Naive B cell (primary cell): ENCODE measurements around the gene FAT1. TPM values are rescaled to one million over a fixed set of nuclear protein-coding genes. Genes with fewer than 3 reads are reported as not detected.

Experiments
- ATAC-seq, 2 donors: fragments of 150-1000 bp; cut with Tn5 transposase; 2 replicates each; pipeline ENCODE4 v1.10.0; 2021; ENCODE audit warnings: low read depth in 2 of 2, mild to moderate bottlenecking in 2 of 2, moderate library complexity in 2 of 2
- DNase-seq: peaks from one replicate; pipeline ENCODE4 v3.0.0; 2022
- H3K27ac Mint-ChIP-seq, 6 donors: one replicate each; pipeline ENCODE4 v1.8.0; 2020 to 2022; ENCODE audit warnings: mild to moderate bottlenecking in 6 of 6, mixed read lengths in 6 of 6, moderate library complexity in 5 of 6, inconsistent platforms in 2 of 6
- H3K27me3 Mint-ChIP-seq, 3 donors: one replicate each; pipeline ENCODE4 v1.8.0; 2021 to 2022; ENCODE audit warnings: mixed read lengths in 3 of 3, mild to moderate bottlenecking in 1 of 3
- H3K36me3 Mint-ChIP-seq, 2 donors: one replicate each; pipeline ENCODE4 v1.8.0; 2020 to 2022; ENCODE audit warnings: mixed read lengths in 2 of 2, inconsistent platforms in 1 of 2, mild to moderate bottlenecking in 1 of 2
- H3K4me1 Mint-ChIP-seq, 3 donors: one replicate each; pipeline ENCODE4 v1.8.0; 2020 to 2022; ENCODE audit warnings: mixed read lengths in 3 of 3, inconsistent platforms in 1 of 3, mild to moderate bottlenecking in 1 of 3, moderate library complexity in 1 of 3
- H3K4me3 Mint-ChIP-seq, 8 donors: one replicate each; pipeline ENCODE4 v1.8.0; 2020 to 2022; ENCODE audit warnings: mild to moderate bottlenecking in 8 of 8, mixed read lengths in 8 of 8, moderate library complexity in 8 of 8, inconsistent platforms in 2 of 8
- H3K9me3 Mint-ChIP-seq, 7 donors: one replicate each; pipeline ENCODE4 v1.8.0; 2020 to 2022; ENCODE audit warnings: mixed read lengths in 7 of 7, mild to moderate bottlenecking in 5 of 7, inconsistent platforms in 2 of 7, moderate library complexity in 1 of 7
- polyA plus RNA-seq, 6 donors: library from polyadenylated mRNA; unstranded; fragments of 300-500 nt; fragmentation: Illumina TruSeq; gene quantifications; one replicate each; pipeline ENCODE4 v1.2.3, GENCODE V29; 2021; ENCODE audit warnings: low read depth in 6 of 6

FAT1 gene
- polyA plus RNA-seq, 6 donors from 2014 or later, result not detected

DNA sequence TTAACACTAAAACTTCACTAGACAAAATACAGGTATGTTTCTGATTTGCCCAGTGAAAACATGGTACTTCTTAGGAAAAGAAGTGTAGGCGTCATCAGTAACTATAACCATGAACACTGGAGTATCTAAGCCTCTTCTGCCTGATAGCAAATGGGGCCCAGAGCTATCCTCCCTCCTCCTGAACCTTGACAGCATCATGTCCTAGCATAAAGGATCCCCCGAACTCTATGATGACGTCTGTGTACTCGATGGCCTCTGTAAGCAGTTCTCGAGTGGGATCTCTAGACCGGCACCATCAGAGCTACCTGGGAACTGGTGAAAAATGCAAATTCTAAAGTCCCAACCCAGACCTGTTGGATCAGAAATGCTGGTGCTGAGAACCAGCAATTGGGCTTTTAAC lies 132.0 kb downstream of the FAT1 start:
- no peak for DNase-seq
- Mint-ChIP-seq H3K36me3 (no peaks in the 10 kb centered on the region), H3K27ac (no peak overlapping the region), H3K27me3 (no peaks in the 10 kb centered on the region), H3K4me3 (no peak overlapping the region), H3K9me3 (peaks cover 0 to 4% (median 0%) of the 10 kb centered on the region in 7 donors), H3K4me1 (no peaks in the 10 kb centered on the region)
- no peak for ATAC-seq

DNA sequence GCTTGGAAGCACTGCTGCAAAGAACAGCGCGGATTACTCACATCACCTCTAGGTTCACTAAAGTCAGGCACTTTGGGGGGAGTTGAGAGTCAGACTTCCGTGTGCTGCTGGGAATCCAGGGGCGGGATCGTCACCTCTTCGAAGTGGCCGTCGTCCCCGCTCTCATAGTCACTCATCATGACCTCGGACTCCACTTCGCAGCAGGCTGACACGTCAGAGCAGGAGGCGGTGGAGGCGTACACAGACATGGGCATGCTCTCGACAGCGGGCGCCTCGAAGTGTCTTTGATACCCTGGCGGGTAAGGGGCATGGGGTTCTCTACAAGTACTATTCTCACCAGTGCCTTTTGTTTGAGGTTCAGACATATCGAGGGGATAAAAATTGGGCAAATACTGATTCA lies 135.2 kb downstream of the FAT1 start:
- no peak overlapping the region for H3K27ac Mint-ChIP-seq
- no peak for DNase-seq
- H3K36me3 Mint-ChIP-seq, result no peaks in the 10 kb centered on the region
- no peaks in the 10 kb centered on the region for H3K4me1 Mint-ChIP-seq
- peaks cover 0 to 6% (median 0%) of the 10 kb centered on the region in 3 donors for H3K27me3 Mint-ChIP-seq
- no peak overlapping the region for H3K4me3 Mint-ChIP-seq
- peaks cover 0 to 2% (median 0%) of the 10 kb centered on the region in 7 donors for H3K9me3 Mint-ChIP-seq
- no peak for ATAC-seq

DNA sequence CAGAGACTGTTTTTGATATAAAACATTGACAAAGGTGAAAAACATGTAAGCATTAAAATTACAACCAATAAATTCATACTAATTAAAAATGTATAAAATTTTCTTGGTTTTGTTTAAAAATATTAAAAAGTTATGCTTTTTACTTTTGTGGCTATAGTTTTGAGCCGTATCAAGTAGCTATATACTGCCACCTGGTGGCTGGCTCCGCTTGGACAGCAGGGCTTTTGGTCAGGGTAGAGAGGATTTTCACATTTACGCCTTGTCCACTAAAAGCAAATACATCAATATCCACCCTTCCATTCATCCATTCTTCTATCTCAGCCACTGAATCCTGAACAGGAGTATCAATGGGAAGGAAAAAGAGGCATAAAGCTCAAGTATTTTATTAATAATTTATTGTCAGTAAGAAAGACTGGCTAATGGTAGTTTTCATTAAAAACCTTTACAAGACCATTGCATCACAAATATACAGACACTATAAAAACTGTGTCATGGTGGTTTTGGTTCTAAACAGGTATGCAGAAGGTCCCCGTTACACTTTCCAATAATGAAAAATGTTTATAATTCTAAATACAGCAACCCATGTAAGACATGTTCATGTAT lies 136.1 kb downstream of the FAT1 start:
- peaks cover 0 to 7% (median 2%) of the 10 kb centered on the region in 7 donors for H3K9me3 Mint-ChIP-seq
- no peaks in the 10 kb centered on the region for H3K36me3 Mint-ChIP-seq
- no peaks in the 10 kb centered on the region for H3K4me1 Mint-ChIP-seq
- ATAC-seq, result no peak
- DNase-seq, result peak; percentile 17
- peaks cover 0 to 6% (median 0%) of the 10 kb centered on the region in 3 donors for H3K27me3 Mint-ChIP-seq
- H3K27ac Mint-ChIP-seq, result no peak overlapping the region
- no peak overlapping the region for H3K4me3 Mint-ChIP-seq

DNA sequence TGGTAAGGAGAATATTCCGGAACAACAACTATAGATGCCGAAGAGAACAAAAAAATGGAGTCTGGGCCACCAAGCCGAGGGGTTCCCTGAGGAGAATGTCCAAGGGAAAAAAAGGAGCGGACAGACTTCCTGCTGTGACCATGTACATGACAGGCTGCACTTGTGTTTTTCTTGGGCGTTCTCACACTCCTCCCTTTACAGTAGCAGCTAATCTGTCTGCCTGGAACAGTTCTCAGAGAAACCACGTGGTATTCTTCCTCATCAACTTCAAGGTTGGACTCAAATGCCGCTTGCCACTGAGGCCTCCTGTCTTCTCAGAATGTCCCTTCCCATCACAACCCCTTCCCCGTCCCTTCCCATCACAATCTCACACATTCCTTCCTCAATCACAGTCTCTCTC lies 137.5 kb downstream of the FAT1 start:
- Mint-ChIP-seq H3K27me3 (peaks cover 0 to 6% (median 0%) of the 10 kb centered on the region in 3 donors), H3K4me1 (no peaks in the 10 kb centered on the region), H3K27ac (no peak overlapping the region), H3K4me3 (no peak overlapping the region), H3K36me3 (no peaks in the 10 kb centered on the region), H3K9me3 (peaks cover 2 to 16% (median 8%) of the 10 kb centered on the region in 7 donors)
- ATAC-seq (no peak), DNase-seq (no peak)

DNA sequence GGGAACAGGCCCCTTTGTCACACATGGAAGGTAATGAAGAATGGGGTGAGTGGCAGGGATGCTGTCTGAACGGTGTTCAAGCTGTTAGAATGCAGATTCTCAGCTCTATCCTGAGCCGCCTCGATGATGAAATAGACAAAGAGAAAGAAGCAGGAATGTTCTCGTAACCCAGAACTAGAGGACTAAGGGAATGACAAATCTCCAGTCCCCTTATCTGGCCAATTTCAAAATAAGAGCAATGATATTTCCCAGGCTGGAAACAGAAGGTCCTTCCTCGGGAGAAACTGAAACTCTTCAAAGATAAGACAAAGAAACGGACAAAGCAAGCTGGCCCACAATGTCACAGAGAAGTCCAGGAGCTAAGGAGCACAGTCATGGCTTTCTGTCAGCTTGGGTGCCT lies 138.7 kb downstream of the FAT1 start:
- H3K27ac Mint-ChIP-seq, result no peak overlapping the region
- peaks cover 2 to 16% (median 8%) of the 10 kb centered on the region in 7 donors for H3K9me3 Mint-ChIP-seq
- H3K4me3 Mint-ChIP-seq, result no peak overlapping the region
- peaks cover 0 to 6% (median 0%) of the 10 kb centered on the region in 3 donors for H3K27me3 Mint-ChIP-seq
- DNase-seq (no peak), ATAC-seq (no peak)
- H3K4me1 Mint-ChIP-seq, result no peaks in the 10 kb centered on the region
- no peaks in the 10 kb centered on the region for H3K36me3 Mint-ChIP-seq

DNA sequence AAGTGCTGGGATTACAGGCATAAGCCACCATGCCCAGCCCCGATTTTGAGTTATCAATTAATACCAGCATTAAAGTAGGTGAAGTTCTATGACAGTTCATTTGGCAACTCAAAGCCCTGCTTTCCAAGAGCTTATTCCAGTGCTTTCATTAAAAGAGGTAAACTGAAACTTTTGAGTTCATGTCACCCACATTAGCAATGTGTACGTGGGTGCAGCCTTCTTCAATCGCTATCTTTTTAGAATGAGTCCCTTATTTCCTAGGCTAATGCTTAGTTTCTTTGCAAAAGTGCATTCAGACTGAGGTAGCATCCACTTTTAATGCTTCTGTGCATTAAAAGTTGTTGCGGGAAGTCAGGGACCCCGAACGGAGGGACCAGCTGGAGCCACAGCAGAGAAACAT lies 142.2 kb downstream of the FAT1 start:
- Mint-ChIP-seq H3K27ac (no peak overlapping the region), H3K36me3 (no peaks in the 10 kb centered on the region), H3K9me3 (peaks cover 2 to 16% (median 8%) of the 10 kb centered on the region in 7 donors), H3K4me1 (no peaks in the 10 kb centered on the region), H3K4me3 (no peak overlapping the region), H3K27me3 (peaks cover 0 to 6% (median 0%) of the 10 kb centered on the region in 3 donors)
- no peak for DNase-seq
- ATAC-seq, result no peak

DNA sequence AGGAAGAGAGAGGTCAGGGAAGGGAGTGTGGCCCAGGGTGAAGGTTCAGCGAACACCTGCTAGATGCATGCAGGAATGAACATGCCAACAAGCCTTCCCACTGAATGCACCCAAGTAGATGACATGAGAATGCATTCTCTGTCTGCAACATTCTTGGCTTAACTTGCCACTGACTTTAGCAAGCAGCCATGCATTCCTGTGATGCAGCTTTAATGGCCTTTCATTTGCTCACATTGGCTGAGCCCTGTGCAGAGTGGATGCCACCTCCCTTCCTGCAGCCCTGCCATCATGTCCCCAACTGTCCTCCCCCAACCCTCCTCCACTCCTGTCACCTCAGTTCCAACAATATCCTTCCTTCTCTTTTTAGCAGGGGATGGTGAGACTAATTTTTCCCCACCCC lies 143.0 kb downstream of the FAT1 start:
- DNase-seq (no peak), ATAC-seq (no peak)
- Mint-ChIP-seq H3K36me3 (no peaks in the 10 kb centered on the region), H3K4me1 (no peaks in the 10 kb centered on the region), H3K9me3 (peaks cover 4 to 16% (median 9%) of the 10 kb centered on the region in 7 donors), H3K27ac (no peak overlapping the region), H3K27me3 (peaks cover 0 to 6% (median 0%) of the 10 kb centered on the region in 3 donors), H3K4me3 (no peak overlapping the region)

DNA sequence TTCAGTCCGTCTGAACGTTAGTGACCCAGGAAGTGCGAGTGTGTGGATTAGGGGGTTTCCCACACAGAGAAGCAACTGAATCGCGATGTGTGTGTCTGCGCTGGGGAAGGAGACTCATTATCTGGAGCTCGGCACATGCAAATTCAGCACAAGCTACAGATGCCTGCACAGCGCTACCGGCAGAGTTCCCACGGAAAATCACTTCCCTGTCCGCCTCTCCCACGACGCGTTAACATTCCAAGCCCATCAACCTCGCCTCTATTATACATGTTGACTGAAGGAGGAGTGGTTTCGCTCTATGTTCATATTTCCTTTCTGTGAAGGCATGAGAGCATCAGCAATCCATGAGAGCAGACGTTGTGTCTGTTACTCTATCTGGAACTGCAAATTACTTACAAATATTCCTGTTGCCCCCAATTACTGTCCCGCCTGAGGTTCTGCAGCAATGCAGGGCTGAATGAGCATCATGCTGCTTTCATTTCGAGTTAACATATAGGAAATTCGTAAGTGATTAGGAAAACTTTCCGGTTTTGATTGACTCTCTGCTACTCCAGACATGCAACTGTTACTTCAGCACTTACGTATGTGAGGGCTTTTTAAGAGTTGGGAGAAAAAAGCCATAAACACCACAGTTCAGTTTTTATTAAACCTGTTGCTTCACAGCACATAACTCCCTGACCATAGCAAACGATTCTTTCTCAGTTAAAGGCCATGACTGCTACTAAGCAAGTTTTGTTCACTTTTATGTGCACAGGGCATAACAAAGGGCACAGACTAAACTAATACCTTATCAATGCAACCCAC lies 153.3 kb downstream of the FAT1 start:
- peaks cover 0 to 13% (median 11%) of the 10 kb centered on the region in 3 donors for H3K27me3 Mint-ChIP-seq
- H3K36me3 Mint-ChIP-seq, result no peaks in the 10 kb centered on the region
- no peak for ATAC-seq
- H3K27ac Mint-ChIP-seq, result no peak overlapping the region
- peaks cover 0 to 4% (median 0%) of the 10 kb centered on the region in 7 donors for H3K9me3 Mint-ChIP-seq
- no peak for DNase-seq
- no peaks in the 10 kb centered on the region for H3K4me1 Mint-ChIP-seq
- H3K4me3 Mint-ChIP-seq, result no peak overlapping the region

DNA sequence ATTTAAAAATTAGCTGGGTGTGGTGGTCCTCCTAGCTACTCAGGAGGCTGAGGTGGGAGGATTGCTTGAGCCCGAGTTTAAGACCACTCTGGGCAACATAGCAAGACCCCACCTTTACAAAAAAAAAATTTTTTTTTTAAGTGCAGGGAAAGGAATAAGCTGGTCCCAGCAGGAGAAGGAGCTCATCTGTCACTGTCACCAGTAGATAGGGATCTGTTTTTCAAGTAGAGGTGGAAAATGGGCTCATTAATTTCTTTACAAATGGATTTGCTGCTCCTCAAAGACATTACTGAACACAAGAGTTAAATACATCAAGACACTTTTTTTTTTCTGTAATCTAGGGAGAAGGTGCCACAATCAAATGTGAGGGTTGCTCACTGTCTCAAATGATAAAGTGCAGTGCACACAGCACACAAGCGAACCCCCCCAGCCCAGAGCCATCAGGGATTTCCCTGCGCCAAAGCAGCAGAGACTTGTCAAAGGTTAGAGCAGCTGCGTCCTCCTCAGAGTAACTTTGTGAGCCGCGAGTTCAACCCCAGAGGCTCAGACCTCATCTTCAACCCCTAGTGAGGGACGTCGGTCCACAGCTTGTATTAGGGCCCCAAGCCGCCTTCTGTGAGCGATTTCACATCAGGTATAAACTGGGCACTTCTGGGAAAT lies 154.0 kb downstream of the FAT1 start:
- DNase-seq (no peak), ATAC-seq (no peak)
- Mint-ChIP-seq H3K4me3 (no peak overlapping the region), H3K4me1 (no peaks in the 10 kb centered on the region), H3K27ac (no peak overlapping the region), H3K36me3 (no peaks in the 10 kb centered on the region), H3K27me3 (peaks cover 0 to 13% (median 11%) of the 10 kb centered on the region in 3 donors), H3K9me3 (peaks cover 0 to 4% (median 0%) of the 10 kb centered on the region in 7 donors)

DNA sequence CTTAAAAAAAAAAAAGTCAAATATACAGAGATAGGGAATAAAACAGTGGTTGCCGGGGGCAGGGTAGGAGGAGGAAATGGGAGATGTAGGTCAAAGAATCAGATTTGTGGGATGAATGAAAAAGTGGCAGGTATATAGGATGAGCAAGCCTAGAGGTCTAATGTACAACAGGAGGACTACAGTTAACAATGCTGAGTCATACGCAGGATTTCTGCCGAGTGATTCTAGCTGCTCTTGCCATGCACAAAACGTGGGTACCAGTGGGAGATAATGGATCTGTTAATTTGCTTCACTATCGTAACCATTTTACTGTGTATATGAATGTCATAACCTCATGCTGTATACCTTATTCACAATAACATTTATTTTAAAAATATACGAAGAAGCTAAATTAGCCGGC lies 157.6 kb downstream of the FAT1 start:
- Mint-ChIP-seq H3K27me3 (peaks cover 0 to 12% (median 11%) of the 10 kb centered on the region in 3 donors), H3K36me3 (no peaks in the 10 kb centered on the region), H3K4me3 (no peak overlapping the region), H3K27ac (no peak overlapping the region), H3K4me1 (no peaks in the 10 kb centered on the region), H3K9me3 (peaks cover 0 to 4% (median 1%) of the 10 kb centered on the region in 7 donors)
- no peak for ATAC-seq
- no peak for DNase-seq

DNA sequence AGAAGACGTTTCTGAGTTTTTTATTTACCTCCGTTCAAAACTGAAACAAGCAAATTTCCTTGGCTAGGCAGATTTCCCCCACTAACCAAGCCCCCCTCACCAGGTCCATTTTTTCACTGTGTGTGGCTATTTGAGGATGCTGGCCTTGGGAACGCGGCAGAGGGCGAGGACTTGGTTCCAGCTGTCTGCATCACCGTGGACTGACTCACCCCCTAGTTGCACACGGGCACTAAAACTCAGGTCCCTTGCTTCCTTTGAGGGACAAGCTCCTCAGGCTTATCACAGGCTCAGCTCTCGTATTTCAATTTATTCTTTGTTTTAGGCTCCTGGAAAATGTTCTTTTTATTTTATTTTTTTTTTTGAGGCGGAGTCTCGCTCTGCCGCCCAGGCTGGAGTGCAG lies 159.9 kb downstream of the FAT1 start:
- peaks cover 0 to 5% (median 4%) of the 10 kb centered on the region in 3 donors for H3K27me3 Mint-ChIP-seq
- no peak overlapping the region for H3K27ac Mint-ChIP-seq
- no peak overlapping the region for H3K4me3 Mint-ChIP-seq
- DNase-seq, result no peak
- no peaks in the 10 kb centered on the region for H3K4me1 Mint-ChIP-seq
- ATAC-seq, result no peak
- H3K36me3 Mint-ChIP-seq, result no peaks in the 10 kb centered on the region
- H3K9me3 Mint-ChIP-seq, result peaks cover 3 to 14% (median 4%) of the 10 kb centered on the region in 7 donors

DNA sequence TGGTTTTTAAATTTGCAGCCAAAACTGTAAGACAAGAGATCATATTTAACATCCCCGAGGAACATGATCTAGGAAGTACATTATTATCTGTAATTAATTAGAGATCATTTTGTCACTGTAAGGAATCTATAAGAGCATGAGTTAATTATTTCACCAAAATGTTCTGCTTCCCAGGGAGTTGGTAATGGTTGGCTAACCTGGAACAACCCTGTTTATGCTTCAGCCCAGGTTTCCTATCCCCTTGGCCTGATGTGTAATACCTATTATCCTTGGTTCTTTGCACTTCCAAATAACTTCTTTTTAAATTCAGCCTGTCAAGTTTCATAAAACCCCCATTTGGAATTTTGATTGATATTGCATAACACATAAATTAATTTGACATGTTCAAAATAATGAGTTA lies 161.9 kb downstream of the FAT1 start:
- H3K27me3 Mint-ChIP-seq, result no peaks in the 10 kb centered on the region
- H3K4me1 Mint-ChIP-seq, result no peaks in the 10 kb centered on the region
- ATAC-seq, result no peak
- no peak overlapping the region for H3K27ac Mint-ChIP-seq
- H3K36me3 Mint-ChIP-seq, result no peaks in the 10 kb centered on the region
- H3K9me3 Mint-ChIP-seq, result peaks cover 0 to 14% (median 3%) of the 10 kb centered on the region in 7 donors
- no peak overlapping the region for H3K4me3 Mint-ChIP-seq
- no peak for DNase-seq

DNA sequence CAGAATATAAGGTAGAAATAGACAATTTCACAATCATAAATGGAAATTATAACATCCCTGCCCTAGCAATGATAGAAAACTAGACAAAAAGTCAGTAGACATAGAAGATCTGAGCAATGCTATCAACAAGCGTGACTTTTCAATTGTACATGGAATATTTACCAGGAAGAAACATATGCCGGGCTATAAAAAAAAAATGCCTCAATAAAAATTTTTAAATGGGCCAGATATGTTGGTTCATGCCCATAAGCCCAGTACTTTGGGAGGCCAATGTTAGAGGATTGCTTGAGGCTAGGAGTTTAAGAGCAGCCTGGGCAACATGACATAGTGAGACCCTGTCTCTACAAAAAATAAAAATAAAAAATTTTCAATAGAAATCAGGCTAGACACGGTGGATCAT lies 163.0 kb downstream of the FAT1 start:
- no peaks in the 10 kb centered on the region for H3K36me3 Mint-ChIP-seq
- H3K4me1 Mint-ChIP-seq, result no peaks in the 10 kb centered on the region
- H3K4me3 Mint-ChIP-seq, result no peak overlapping the region
- H3K27ac Mint-ChIP-seq, result no peak overlapping the region
- DNase-seq (no peak), ATAC-seq (no peak)
- H3K9me3 Mint-ChIP-seq, result peaks cover 0 to 18% (median 7%) of the 10 kb centered on the region in 7 donors
- H3K27me3 Mint-ChIP-seq, result peaks cover 5% of the 10 kb centered on the region in 3 donors

DNA sequence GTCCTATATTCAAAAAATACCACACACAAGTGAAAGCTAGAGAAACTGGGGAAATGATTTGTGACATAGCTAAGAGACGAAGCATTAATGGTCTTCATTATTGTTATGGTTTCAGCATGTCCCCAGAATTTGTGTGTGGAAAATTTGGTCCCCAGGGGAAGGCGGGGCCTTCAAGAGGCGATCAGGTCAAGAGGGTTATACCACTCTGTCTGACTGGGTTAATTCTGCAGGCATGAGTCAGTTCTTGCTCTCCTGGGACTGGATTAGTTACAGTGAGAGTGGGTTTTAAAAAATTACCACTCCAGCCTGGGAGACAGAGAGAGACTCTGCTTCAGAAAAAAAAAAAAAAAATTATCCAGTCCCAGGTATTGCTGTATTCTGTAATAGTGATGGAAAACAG lies 166.2 kb downstream of the FAT1 start:
- ATAC-seq (no peak), DNase-seq (no peak)
- Mint-ChIP-seq H3K36me3 (no peaks in the 10 kb centered on the region), H3K9me3 (peaks cover 0 to 22% (median 7%) of the 10 kb centered on the region in 7 donors), H3K27ac (no peak overlapping the region), H3K4me3 (no peak overlapping the region), H3K27me3 (peaks cover 7 to 15% (median 9%) of the 10 kb centered on the region in 3 donors), H3K4me1 (no peaks in the 10 kb centered on the region)
